22Rv1 (cell line): ENCODE results near the gene TNS3.

Source experiments
- H3K27ac ChIP-seq: fragments of 450-650 bp; 2 replicates; pipeline ENCODE4 v1.5.1; 2017
- CTCF ChIP-seq: fragments of 450-650 bp; IDR thresholded peaks from 2 replicates; pipeline ENCODE4 v1.5.1; 2017; ENCODE audit warnings: mild to moderate bottlenecking
- ZFX ChIP-seq: fragments of 450-650 bp; IDR thresholded peaks from 2 replicates; pipeline ENCODE4 v1.6.1; 2017; ENCODE audit warnings: antibody characterized with exemption, borderline replicate concordance

Gene TNS3

DNA sequence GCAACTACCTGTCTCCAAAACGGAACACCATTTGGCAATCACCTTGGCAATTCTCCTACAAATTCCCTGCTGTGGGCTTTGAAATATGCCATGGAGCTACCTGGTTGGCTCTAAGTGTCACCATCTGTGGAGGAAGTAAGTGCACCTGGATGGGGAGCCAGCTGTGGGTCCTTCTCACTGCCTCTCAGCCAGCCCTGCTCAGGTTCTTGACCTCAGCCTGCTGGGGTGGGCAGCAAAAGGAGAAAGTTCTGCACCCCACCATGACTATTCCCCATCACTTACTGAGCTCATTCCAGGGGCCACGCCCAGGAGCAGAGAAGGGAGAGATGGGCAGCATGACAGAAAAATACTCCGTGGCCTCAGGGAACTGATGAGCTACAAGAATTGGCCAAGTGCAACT, 158.7 kb downstream of the TNS3 start:
- H3K27ac ChIP-seq = no peak overlapping the region
- TF ChIP-seq ZFX (no peak), CTCF (no peak)

DNA sequence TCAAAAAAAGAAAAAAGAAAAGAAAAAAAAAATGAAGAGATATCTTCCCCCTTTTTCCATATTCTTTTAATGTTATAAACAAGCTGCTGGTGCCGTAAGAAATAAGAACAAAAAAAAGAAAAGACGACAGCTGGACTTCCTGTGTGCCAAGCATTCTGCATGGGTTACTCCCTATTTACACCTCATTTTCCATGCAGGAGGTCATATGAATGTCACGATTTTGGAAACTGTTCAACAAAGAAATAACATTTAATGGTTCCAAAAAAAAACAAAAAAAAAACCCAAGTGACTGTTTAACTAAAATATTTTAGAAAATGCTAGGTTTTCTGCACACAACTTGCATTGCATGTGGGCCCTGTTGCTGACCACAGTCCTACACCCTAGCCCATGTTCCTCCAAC, 159.3 kb downstream of the TNS3 start:
- TF ChIP-seq ZFX (no peak), CTCF (no peak)
- H3K27ac ChIP-seq = no peak overlapping the region

DNA sequence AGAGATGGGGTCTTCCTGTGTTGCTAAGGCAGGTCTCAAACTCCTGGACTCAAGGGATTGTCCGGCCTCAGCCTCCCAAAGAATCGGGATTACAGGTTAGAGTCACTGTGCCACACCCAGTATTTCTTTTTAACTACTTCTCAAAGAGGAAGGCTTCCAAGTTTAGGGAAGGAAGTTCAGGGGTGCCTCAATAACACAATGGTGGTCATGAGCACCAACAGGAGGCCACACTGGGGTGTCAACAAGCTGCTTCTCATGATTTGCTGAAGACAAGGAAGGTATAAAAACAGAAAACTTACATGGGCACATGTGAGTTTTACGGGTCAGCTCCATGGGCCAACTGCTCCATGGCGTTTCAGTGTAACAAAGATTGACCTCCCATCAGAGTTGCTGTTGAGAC, 160.5 kb downstream of the TNS3 start:
- TF ChIP-seq ZFX = no peak

DNA sequence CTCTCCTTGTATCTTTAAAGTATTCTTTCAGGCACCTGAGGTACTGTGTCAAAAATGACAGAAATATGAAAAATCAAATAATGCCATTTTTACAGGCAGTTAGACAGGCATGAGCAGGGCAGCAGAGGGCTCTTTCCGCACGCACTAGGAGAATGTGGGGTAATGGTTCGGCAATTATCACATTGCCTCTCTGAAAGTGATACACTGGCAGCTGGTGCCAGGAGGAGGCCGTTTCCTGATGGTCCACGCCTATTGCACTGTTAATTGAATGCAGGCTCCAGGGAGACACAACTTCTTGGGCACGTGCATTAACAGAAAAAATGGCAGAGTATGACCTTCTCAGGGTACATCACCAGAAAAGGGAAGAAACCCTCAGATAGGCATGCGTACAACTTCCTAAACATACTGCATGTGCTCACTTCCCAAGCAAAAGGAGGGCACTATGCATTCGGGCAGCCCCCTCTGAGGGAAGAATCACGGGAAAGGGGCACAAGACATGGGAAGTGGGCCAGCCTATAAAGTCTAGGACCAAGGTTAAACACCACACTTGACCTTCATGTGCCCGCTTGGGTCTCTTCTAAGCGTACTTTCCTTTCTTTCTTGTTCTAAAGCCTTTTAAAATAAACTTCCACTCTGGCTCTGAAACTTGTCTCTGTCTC, 161.7 kb downstream of the TNS3 start:
- H3K27ac ChIP-seq = no peak overlapping the region
- no peak for TF ChIP-seq ZFX
- TF ChIP-seq CTCF = no peak

More for the DNA sequence above, 160.5 kb downstream of the TNS3 start:
- no peak overlapping the region for H3K27ac ChIP-seq

DNA sequence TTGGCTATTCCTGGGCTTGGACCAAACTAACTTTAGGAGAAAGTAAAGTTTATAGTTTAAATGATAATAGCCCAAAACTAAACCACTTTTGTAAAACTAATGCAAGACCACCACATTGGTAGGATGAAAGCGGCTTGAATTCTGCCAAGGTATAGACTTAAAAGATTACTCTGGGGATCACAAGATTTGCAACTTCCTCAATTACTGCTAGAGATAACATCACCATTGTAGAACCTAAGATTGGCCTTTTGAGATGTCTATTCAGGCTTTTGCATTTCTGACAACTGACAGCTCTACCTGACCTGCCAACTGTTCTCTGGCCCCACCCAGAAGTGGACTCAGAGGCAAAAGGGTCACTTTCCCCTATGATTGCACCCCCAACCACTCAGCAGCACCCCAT, 162.4 kb downstream of the TNS3 start:
- H3K27ac ChIP-seq = no peak overlapping the region
- TF ChIP-seq ZFX = no peak
- TF ChIP-seq CTCF = no peak

DNA sequence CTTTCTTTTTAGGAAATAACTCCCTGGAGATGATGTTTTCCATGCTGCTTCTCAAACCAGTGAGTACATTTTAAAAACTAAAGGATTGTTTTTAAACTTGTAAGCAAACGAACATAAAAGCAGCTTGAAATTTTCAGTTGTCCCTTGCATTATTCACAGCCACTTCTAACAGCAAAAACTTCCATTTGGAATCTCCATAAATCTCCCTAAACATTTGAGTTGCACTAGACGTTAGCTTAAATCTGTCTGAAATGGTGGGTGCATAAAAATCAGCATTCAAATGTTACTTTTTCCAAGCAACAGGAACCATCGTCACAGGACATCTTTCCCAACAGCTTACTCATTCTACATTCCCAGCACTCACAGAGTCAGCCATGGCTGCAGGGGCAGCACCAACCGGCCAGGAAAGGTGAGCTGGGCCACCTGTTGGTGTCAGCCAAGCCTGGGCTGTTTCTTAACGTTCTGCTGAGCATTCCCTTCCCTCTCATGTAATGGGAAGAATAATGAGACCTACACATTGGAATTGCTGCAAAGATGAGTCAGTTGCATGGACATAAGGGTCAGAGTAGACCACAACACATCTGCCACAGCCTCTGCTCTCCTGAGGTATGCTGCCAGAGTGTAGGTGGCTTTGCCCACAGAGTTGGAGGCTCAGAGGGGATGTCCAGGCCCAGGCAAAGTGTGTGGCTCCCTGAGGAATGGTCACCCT, 163.2 kb downstream of the TNS3 start:
- no peak for TF ChIP-seq CTCF
- TF ChIP-seq ZFX = no peak
- no peak overlapping the region for H3K27ac ChIP-seq

GRCh38 chr7:47416492-47417480, 165.1 kb downstream of the TNS3 start:
- no peak for TF ChIP-seq CTCF

More at GRCh38 chr7:47416492-47417480, 165.1 kb downstream of the TNS3 start:
- no peak overlapping the region for H3K27ac ChIP-seq
